ENCODE measurements around the gene NACA2. TPM values are rescaled to one million over a fixed set of nuclear protein-coding genes. Genes with fewer than 3 reads are reported as not detected.

The NACA2 gene
- total and polyA plus RNA-seq, 2 of the 13 experiments (the other 11 are each of a cell fraction or from before 2014, with no cell fraction given): 0.21 TPM; not detected in 1

GRCh38 chr17:61619493-61619892, 28.5 kb upstream of the NACA2 start:
- H3K27me3 ChIP-seq (ENCODE audit: control insufficient read depth in 1 of 2, insufficient read depth in 2 of 2, low read length in 2 of 2): no peaks in the 10 kb centered on the region
- H3K79me2 ChIP-seq (ENCODE audit: insufficient read depth, low read length): no peaks in the 10 kb centered on the region
- peaks cover 13% of the 10 kb centered on the region for H3K9me3 ChIP-seq (ENCODE audit: low read length)
- POLR2A ChIA-PET: no interaction called here
- BruUV-seq (replicated peaks): no TSS peak
- H4K20me1 ChIP-seq (ENCODE audit: insufficient read depth, low read length): no peaks in the 10 kb centered on the region
- in situ Hi-C loops (cut with HindIII; ENCODE audit: extremely low pct_ligation_motif_present, low pct_unique_long_range_greater_than_20kb): no loop called here
- no peaks in the 10 kb centered on the region for H3K36me3 ChIP-seq (replicated peaks in 1 of 2; ENCODE audit: control insufficient read depth in 1 of 2, insufficient read depth in 2 of 2, low read length in 2 of 2)
- TF ChIP-seq EZH2 (conservative IDR thresholded peaks at IDR 0.05; ENCODE audit: low read depth, low read length) (no peak), RFX1 (IDR thresholded peaks at IDR 0.05) (no peak), ZNF317 (CRISPR knock-in tag; IDR thresholded peaks at IDR 0.05) (peak; percentile 99), ZNF572 (CRISPR knock-in tag; IDR thresholded peaks at IDR 0.05) (no peak), RCOR2 (CRISPR knock-in tag; IDR thresholded peaks at IDR 0.05) (no peak), ZNF274 (CRISPR knock-in tag; IDR thresholded peaks at IDR 0.05) (no peak), ZNF232 (CRISPR knock-in tag; IDR thresholded peaks at IDR 0.05; ENCODE audit: borderline replicate concordance) (no peak)
- peaks cover 18% of the 10 kb centered on the region; the same call in 1 of the 2 replicates for H3K4me1 ChIP-seq (ENCODE audit: insufficient read depth, low read length)
- intact Hi-C loops (cut with micrococcal nuclease; ENCODE audit: unreplicated experiment): loop anchor here (10.0 kb wide), 1 partner anchor 1655 kb away; no protein-coding TSS in a partner anchor
- H3K27ac ChIP-seq (ENCODE audit: extremely low read length, insufficient read depth, low read length): no peak overlapping the region
- FAIRE-seq (no peak), DNase-seq (ENCODE audit: low spot score) (no peak), ATAC-seq (no peak)
- 4% methylated on average over 1 of the region's 1 CpG for WGBS (ENCODE audit: low lambda C conversion rate)
- no peak overlapping the region for H2AFZ ChIP-seq (ENCODE audit: low read length)
- no peak overlapping the region for H3K4me2 ChIP-seq (ENCODE audit: low read depth, low read length)
- no peak overlapping the region for H3K4me3 ChIP-seq (replicated peaks in 1 of 3; ENCODE audit: insufficient read depth in 1 of 3, low read depth in 2 of 3, low read length in 3 of 3)
- CTCF ChIA-PET (ENCODE audit: low intra/inter-chr PET ratio, low total read pairs): no interaction called here
- no peak overlapping the region for H3K9ac ChIP-seq (ENCODE audit: insufficient read depth, low read depth, low read length)

- ChIA-PET CTCF (ENCODE audit: low intra/inter-chr PET ratio, low total read pairs) (no interaction called here), POLR2A (no interaction called here)
- Histone ChIP-seq H3K36me3 (replicated peaks in 1 of 2; ENCODE audit: control insufficient read depth in 1 of 2, insufficient read depth in 2 of 2, low read length in 2 of 2) (no peaks in the 10 kb centered on the region), H3K27ac (ENCODE audit: extremely low read length, insufficient read depth, low read length) (no peak overlapping the region), H3K4me2 (ENCODE audit: low read depth, low read length) (no peak overlapping the region), H3K4me1 (ENCODE audit: insufficient read depth, low read length) (peaks cover 18% of the 10 kb centered on the region; the same call in 1 of the 2 replicates), H3K9ac (ENCODE audit: insufficient read depth, low read depth, low read length) (no peak overlapping the region), H3K9me3 (ENCODE audit: low read length) (peaks cover 13% of the 10 kb centered on the region), H2AFZ (ENCODE audit: low read length) (no peak overlapping the region), H3K4me3 (replicated peaks in 1 of 3; ENCODE audit: insufficient read depth in 1 of 3, low read depth in 2 of 3, low read length in 3 of 3) (no peak overlapping the region), H4K20me1 (ENCODE audit: insufficient read depth, low read length) (no peaks in the 10 kb centered on the region), H3K79me2 (ENCODE audit: insufficient read depth, low read length) (no peaks in the 10 kb centered on the region), H3K27me3 (ENCODE audit: control insufficient read depth in 1 of 2, insufficient read depth in 2 of 2, low read length in 2 of 2) (no peaks in the 10 kb centered on the region)
- DNase-seq (ENCODE audit: low spot score) (no peak), ATAC-seq (no peak), FAIRE-seq (no peak)
- intact Hi-C loops (cut with micrococcal nuclease; ENCODE audit: unreplicated experiment): loop anchor here (10.0 kb wide), 1 partner anchor 1656 kb away; no protein-coding TSS in a partner anchor
- no TSS peak for BruUV-seq (replicated peaks)
- WGBS (ENCODE audit: low lambda C conversion rate): 3% methylated on average over 1 of the region's 1 CpG
- in situ Hi-C loops (cut with HindIII; ENCODE audit: extremely low pct_ligation_motif_present, low pct_unique_long_range_greater_than_20kb): no loop called here
- no peak for TF ChIP-seq FOXC1 (CRISPR knock-in tag; IDR thresholded peaks at IDR 0.05; ENCODE audit: borderline replicate concordance)
- no peak for TF ChIP-seq ZNF564 (CRISPR knock-in tag; IDR thresholded peaks at IDR 0.05)
- TF ChIP-seq PAX8 (CRISPR knock-in tag; IDR thresholded peaks at IDR 0.05; ENCODE audit: borderline replicate concordance): no peak
- no peak for TF ChIP-seq ZSCAN9 (CRISPR knock-in tag; IDR thresholded peaks at IDR 0.05; ENCODE audit: borderline replicate concordance)
- TF ChIP-seq REST (IDR thresholded peaks at IDR 0.05; ENCODE audit: borderline replicate concordance in 1 of 2, low read depth in 1 of 2, low read length in 2 of 2): no peak
- TF ChIP-seq HDAC1 (CRISPR knock-in tag; IDR thresholded peaks at IDR 0.05): no peak
- no peak for TF ChIP-seq ZNF468 (CRISPR knock-in tag; IDR thresholded peaks at IDR 0.05)
- TF ChIP-seq ZNF670 (CRISPR knock-in tag; IDR thresholded peaks at IDR 0.05; ENCODE audit: borderline replicate concordance): no peak
- no peak for TF ChIP-seq BATF2 (CRISPR knock-in tag; IDR thresholded peaks at IDR 0.05)
- TF ChIP-seq RELA (CRISPR knock-in tag; IDR thresholded peaks at IDR 0.05): no peak
- no peak for TF ChIP-seq ISX (CRISPR knock-in tag; conservative IDR thresholded peaks at IDR 0.05)
These were observed 27.9 kb upstream of the NACA2 start for GRCh38 chr17:61618950-61619349.

All from HepG2 (cell line).